ENCODE results near the gene MYO15A.

Gene MYO15A

DNA sequence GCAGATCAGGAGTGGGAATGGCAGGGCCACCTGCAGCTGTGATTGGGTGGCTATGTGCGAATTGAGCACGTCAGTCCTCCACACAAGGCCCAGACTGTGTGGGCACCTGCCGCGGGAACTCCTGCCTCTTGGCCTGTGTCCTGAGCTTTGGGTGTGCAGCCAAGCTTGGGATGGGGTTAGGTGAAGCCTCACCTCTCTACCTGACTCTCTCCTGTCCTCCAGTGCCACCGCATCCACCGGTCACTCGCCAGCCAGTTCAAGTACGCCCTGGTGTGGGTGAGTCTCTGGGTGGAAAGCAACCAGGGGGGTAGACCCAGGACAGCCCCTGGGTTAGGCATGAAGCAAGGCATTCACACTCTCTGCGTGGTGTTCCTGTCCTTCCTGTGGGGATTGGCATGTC, 2.3 kb upstream of the MYO15A start:
- no peak for DNase-seq

DNA sequence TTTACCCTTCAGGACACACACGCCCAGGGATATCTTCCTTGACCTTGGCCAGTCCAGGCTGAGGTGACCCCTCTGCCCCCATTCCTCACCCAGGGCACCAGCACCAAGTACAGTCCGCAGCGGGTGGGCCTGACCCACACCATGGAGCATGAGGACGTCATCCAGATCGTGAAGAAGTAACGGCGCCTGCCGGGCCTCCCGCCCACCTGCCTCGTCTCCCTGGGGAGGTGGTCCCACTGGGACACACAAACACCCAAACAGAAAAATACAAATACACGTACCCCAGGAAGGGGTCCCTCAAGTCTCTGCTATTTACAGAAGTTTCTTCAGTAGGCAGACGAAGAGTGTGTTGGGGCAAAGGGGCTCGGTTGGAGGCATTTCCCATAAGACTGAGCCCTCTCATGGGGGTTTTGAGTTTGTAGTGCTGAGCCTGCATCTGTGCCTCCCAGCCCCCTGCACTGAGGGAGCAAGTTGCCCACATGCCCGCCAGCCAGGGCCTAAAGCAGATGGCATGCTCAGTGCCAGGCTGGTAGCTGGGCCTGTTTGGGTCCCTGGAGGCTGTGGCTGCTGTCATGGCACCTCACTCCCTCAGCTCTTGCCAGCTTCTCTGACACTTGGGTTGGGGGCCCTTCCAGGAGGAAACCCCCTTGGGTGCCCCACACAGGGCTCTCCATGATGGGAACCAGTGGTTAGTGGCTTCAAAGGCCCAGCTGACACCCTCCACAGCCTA, 1.3 kb upstream of the MYO15A start:
- no peak for DNase-seq

DNA sequence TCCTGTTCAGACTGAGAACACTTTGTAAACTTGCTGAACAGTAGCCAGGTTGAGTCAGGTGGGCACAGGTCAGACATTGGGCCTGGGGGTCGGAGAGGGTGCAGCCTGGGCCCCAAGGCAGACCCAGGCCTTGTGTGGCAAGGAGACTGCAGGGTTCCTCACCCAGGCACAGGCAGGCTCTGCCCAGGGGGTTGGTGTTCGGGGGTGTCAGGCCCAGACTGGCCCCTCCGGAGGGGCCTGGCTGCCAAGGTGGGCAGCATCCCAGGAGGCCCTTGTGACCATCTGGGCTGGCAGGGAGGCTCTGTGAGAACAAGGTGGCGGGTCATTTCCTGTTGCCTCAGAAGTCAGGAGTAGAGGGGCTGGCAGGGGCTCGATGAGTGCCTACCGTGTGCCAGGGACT, 585 bp upstream of the MYO15A start:
- DNase-seq: no peak

DNA sequence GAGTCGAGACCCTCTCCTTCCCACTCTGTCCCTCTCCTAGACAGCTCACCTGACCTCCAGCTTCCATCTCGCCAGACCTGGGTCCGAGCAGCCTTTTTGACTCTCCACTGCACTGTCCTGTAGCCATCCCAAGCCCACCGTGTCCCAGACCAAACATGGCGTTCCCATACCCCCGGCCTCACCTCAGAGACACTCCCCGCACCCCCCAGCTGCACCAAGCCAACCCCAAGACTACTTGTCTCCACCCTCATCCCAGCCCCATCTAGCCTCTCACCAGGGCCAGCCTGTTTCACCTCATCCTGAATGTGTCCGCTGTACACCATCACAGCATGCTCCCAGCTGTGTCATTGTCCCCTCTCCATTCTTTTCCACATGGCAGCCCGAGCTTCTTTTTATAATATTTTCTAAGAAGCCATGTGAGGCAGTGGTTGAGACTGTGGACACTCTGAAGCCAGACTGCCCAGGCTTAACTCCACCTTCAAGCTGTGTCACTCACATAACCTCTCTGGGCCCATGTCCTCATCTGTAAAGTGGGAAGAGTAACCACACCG, 1.5 kb downstream of the MYO15A start:
- no peak for DNase-seq

DNA sequence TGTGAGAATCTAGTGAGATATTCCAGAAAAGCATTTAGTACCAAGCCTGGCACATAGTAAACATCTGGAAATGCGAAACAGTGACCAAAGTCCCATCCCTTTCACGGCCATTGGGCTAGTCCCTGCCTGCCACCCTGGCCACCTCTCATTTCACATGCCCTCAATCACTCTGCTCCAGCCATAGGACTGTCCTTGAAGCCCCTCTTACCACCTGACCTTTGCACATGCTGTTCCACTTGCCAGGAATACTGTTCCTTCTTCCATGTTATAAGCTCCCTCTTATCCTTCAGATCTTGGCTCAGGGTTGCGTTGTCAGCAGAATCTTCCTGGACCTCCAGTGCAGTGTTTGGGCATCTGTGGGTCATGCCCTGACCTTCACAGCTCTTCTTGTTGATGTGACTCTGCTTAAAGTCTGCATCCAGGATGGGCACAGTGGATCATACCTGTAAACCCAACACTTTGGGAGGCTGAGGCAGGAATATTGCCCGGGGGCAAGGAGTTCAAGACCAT, 2.1 kb downstream of the MYO15A start:
- DNase-seq: no peak

DNA sequence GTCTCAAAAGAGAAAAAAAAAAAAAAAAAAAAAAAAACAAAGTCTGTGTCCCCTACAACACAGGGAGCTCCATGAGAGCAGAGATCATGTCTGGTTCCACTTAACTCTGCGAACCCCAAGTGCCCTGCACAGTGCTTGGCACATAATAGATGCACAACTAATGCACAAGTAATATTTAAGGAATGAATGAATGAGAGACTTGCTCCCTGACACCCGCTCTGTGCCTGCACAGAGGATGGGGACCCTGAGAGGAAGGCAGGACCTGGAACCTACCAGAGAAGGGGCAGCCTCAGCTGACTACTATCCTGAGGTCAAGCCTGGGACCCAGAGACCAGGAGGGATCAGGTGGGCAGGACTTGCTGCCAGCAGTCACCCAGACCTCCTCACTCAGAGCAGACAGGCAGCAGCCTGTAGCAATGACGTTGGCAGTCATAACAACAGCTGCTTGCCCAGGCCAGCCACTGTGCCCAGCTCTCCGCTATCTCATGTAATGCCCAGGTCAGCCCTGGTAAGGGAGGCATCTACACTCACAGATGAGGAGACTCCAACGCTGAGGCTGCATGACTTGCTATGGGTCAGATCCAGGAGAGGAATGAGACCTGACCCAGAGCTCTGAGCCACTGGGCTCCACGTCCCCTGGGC, 2.9 kb downstream of the MYO15A start:
- DNase-seq: no peak

DNA sequence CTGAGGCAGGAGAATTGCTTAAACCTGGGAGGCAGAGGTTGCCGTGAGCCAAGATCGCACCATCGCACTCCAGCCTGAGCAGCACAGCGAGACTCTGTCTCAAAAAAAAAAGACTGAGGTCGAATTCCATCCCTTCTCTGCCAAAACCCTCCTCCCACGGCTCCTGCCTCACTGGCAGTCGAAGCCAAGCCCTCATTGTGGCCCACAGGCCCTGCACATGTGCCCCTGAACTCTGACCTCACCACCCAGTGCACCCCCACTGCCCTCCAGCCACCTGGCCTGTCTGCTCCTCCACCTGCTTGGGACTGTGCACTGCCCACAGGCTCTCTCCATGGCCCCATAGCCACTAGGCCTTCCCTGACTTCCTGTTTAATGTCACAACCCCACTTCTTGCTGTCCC, 7.0 kb downstream of the MYO15A start:
- no peak for DNase-seq

DNA sequence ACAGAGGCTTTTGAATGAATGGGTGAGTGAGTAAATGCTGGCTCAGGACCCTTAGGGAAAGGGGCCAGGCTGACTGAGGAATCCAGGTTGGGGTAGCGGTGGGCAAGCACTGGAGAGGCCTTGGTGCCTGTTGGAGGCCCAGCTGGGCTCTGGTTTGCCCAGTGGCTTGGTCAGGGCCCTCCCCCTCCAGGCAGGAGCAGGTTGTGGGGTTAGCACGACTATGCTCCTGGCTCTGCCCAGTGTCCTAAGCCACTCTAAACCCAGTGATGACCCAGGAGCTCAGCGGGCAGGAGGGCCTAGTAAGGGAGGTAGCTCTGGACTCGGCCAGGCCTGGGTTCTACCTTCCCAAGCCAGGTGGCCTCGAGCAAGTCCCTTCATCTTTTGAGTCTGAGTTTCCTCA, 7.5 kb downstream of the MYO15A start:
- no peak for DNase-seq

DNA sequence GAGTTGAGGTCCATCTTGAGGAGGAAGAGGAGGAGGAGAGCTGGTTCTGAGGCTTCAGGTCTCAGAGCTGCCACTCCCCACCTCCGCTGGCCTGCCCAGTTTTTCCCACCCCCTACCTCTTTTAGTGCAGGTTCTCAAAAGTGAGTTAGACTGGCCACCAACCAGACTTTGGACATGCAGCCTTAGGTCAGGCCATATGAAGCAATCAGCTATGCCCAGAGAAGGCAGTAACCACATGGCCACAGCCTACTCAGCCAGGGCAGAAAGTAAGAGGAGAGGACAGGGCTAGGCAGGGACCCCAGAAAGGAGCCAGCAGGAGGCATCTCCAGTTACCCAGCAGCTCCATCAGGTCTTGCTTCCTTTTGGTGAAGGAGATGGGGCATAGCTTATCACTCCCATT, 9.0 kb downstream of the MYO15A start:
- DNase-seq: no peak

DNA sequence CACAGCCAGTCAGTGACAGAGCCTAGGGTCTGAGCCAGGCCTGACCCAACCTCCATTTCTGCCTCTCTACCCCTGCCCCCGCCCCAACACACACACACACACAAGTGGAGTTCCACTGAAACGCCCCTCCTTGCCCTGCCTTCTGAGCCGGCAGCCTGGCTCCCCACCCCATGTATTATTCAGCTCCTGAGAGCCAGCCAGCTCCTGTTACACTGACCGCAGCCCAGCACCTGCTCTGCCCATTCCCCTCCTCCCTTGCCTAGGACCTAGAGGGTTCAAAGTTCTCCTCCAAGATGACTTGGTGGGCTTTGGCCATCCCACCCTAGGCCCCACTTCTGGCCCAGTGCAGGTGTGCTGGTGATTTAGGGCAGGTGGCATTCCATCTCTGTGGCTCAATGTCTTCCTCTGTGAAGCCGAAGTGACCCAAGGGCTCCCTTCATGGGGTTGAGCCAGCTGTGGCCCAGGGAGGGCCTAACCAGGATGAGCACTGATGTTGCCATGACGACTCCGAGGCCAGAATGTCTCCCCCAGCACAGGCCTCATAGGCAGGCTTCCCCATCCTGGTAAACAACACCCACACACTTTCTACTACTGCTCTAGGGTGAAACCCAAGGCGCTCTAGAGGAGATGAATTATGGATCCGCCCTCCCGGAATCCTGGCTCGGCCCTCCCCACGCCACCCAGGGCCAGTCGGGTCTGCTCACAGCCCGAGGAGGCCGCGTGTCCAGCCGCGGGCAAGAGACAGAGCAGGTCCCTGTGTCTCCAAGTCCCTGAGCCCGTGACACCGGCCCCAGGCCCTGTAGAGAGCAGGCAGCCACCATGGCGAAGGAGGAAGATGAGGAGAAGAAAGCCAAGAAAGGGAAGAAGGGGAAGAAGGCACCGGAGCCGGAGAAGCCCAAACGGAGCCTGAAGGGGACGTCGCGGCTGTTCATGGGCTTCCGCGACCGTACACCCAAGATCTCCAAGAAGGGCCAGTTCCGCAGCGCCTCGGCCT, 9.7 kb downstream of the MYO15A start:
- no peak for DNase-seq

DNA sequence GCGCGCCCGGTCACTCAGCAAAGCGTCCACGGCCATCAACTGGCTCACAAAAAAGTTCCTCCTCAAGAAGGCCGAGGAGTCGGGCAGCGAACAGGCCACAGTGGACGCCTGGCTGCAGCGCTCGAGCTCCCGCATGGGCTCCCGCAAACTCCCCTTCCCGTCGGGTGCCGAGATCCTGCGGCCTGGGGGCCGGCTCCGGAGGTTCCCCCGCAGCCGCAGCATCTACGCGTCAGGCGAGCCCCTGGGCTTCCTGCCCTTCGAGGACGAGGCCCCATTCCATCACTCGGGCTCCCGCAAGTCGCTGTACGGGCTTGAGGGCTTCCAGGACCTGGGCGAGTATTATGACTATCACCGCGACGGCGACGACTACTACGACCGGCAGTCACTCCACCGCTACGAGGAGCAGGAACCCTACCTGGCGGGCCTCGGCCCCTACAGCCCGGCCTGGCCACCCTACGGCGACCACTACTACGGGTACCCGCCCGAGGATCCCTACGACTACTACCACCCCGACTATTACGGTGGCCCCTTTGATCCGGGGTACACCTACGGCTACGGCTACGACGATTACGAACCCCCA, 10.7 kb downstream of the MYO15A start:
- no peak for DNase-seq

DNA sequence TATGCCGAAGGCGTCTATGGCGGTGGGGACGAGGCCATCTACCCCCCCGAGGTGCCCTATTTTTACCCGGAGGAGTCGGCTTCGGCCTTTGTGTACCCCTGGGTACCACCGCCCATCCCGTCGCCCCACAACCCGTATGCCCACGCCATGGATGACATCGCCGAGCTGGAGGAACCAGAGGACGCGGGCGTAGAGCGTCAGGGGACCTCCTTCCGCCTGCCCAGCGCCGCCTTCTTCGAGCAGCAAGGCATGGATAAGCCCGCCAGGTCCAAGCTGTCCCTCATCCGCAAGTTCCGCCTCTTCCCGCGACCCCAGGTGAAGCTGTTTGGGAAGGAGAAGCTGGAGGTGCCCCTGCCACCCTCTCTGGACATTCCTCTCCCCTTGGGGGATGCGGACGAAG, 11.4 kb downstream of the MYO15A start:
- no peak for DNase-seq

DNA sequence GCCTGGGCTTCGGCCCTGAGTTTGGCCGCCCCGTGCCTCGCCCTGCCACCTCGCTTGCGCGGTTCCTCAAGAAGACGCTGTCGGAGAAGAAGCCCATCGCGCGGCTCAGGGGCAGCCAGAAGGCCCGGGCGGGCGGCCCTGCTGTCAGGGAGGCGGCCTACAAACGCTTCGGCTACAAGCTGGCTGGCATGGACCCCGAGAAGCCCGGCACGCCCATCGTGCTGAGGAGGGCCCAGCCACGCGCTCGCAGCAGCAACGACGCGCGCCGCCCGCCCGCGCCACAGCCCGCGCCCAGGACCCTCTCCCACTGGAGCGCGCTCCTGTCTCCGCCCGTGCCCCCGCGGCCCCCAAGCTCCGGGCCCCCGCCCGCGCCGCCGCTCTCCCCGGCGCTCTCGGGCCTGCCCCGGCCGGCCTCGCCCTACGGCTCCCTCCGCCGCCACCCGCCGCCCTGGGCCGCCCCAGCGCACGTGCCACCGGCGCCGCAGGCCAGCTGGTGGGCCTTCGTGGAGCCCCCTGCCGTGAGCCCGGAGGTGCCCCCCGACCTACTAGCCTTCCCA, 12.0 kb downstream of the MYO15A start:
- no peak for DNase-seq

DNA sequence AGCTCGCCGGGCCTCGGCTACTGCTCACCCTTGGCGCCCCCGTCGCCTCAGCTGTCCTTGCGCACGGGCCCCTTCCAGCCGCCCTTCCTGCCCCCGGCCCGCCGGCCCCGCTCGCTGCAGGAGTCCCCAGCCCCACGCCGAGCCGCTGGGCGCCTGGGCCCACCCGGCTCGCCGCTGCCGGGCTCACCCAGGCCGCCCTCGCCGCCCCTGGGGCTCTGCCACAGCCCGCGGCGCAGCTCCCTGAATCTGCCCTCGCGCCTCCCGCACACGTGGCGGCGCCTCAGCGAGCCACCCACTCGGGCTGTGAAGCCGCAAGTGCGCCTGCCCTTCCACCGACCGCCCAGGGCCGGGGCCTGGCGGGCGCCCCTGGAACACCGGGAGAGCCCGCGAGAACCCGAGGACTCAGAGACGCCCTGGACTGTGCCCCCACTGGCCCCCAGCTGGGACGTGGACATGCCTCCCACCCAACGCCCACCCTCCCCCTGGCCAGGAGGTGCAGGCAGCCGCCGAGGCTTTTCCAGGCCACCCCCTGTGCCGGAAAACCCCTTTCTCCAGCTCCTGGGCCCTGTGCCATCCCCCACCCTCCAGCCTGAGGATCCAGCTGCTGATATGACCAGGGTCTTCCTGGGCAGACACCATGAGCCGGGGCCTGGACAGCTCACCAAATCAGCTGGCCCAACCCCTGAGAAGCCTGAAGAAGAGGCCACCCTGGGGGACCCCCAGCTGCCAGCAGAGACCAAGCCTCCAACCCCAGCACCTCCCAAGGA, 12.8 kb downstream of the MYO15A start:
- no peak for DNase-seq

DNA sequence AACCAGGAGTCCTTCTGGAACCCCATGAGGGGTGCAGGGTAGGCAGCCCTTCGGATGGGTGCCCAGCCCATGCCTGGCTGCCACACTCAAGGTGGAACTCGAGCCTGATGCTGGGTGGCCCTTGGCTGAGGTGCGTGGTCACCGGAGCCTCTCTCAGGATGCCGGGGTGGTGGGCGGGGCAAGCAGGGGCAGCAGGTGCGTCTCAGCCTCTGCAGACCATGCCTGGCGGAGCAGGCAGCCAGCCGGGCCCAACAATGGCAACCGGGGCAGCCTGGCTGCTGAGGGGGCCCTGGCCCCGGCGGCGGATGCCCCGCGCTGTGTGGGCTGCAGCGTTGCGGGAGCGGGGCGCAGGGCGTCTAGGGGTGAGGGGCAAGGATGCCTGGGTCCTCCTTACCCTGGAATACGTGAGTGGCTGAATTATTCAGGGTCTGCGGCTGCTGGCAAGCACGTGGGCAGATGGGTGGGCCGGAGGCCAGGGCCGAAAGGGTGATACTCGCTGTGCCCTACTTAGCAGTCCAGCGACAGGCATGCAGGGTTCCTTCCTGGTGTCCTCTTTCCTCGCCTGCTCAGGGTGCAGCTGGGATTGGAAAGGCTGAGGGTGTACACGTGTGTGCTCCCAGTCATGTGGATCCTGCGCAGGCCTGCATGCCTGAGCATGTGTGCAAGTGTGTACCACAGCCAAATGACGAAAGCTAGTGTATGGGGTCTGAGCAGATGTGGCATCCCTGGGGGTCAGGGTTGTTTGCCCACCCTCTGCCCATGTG, 14.6 kb downstream of the MYO15A start:
- DNase-seq: no peak

DNA sequence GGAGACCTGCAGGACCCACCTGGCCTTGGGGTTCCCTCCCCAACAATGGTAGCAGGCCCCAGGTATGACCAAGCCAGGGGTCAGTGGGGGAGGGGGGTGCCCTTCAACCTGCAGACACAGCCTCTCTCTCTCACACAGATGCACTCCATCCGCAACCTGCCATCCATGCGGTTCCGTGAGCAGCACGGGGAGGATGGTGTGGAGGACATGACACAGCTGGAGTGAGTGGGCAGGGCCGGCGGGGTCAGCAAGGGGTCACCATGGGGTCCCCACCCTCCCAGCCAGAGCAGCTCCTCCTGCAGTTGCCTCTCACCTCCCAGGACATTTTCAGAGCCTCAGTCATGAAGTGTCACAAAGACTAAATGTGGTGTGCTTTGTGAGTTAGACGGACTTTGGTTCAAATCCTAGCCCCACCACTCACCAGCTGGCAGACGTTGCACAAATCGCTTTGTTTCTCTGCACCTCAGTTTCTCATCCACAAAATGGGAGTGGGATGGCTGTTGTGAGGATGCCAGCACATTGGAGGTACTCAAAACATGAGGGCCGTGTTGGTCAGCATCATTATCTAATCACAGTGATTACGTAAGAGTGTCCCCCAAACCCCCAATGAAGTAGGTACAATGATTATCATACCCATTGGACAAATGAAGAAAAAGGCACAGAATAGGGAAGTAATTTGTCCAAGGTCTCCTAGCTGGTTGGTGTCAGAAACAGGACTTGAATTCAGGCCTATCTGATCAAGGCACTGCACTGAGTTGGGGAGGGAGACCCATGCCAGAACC, 16.0 kb downstream of the MYO15A start:
- no peak for DNase-seq

DNA sequence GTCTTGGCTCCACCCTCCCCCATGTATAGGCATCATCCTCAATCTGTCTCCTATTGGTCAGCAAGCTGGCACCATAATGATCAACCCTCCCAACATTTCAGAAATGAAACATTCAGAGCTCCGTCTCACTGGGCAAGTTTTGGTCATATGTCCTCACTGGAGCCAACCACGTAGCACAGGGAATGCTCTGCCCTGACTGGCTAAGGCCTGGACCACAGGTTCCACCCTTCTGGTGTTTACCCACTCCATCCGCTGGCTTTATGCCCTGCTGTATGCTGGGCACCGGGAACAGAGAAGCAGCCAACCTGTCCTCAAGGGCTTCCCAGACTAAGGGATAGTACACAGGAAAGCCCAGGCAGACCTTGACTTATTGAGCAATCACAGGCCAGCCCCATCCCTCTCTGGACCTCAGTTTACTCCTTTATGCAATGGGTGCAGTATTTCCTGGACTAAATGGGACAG, 20.5 kb downstream of the MYO15A start:
- peak; percentile 2 for DNase-seq

DNA sequence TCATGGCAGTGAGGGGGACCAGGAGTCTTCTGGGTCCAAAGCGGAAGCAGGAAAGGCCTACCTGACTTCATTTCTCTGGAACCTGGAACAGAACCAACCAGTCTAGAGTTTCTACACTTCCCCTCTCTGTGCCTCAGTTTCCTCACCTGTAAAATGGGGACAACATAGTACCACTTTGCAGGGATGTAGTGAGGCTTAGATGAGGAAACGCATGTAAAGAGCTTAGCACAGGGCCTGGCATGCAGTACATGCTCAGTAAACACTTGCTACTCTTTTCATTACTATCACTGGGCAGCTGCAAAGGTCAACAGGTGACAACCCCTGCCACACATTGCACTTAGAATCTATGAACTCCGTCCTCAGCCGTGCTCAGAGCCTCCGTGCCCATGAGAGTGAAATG, 24.2 kb downstream of the MYO15A start:
- no peak for DNase-seq

DNA sequence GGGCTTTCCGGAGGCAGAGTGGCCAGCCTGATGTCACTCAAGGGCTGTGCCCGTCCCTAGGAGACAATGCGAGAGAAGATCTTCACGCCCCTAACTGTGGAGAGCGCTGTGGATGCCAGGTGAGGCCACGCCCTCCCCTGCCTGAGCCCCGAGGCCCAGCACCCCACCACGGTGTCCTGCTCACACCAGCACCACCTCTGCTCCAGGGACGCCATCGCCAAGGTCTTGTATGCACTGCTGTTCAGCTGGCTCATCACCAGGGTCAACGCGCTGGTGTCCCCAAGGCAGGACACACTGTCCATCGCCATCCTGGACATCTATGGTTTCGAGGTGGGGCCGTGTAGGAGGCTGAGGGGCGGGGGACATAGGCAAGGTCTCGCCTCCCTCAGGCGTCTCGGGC, 27.8 kb downstream of the MYO15A start:
- no peak for DNase-seq

Data from OCI-M1 (cell line).